CD4-positive, alpha-beta T cell treated with Interleukin-4 for 1 hour (primary cell): ENCODE measurements around the gene IGDCC3.

Source experiments
- DNase-seq, 2 donors: peaks; one replicate each; pipeline ENCODE4 v3.0.0-alpha.2; 2020 to 2022

The IGDCC3 gene

DNA sequence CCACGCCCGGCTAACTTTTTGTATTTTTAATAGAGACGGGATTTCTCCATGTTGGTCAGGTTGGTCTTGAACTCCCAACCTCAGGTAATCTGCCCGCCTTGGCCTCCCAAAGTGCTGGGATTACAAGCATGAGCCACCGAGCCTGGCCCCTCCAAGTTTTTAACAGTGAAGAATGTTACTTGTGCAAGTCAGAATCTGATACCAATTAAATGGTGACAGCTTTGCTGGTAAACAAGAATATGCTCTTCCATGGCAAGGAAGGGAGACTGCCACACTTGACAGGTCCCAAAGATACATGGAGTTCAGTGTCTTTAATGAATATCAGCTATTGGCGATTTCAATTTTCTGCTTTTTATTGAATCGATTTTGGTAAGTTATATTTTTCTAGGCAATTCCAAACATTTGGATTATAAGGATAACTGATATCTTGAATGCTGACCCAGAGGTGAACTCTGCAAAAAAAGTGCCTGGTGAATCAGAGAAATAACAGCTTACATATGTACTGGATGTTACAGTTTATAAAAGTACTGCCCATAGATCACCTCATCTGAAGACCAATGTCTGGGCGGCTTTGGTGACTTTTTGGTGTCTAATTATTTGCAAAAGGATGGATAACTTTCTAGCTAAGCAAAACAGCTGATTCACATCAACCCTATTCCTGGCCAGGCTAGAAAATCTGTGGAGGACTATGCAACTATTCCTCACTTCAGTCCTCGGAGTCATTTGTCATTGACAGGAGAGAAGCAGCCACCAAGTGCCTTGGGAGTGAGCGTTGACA lies 92.3 kb downstream of the IGDCC3 start:
- DNase-seq: no peak

DNA sequence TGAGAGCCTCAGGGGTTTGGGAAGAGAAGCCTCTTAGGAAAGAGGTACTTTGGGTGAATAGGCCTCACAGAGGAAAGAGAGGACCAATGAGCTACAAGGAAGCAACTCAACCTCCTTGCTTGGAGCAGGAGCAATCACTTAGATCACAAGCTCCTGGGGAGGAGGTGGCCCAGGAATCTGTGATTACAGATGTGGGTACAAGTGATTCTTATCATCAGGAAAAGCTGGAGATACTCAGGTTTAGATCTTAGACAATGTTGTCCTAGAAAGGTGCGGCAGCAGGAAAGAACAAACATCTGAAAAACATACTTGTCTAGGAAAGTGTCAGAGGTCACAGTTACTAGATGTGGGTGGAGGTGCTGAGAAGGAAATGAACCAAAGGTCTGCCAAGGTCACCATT lies 99.3 kb downstream of the IGDCC3 start:
- no peak for DNase-seq
